ENCODE results near the gene GDPD5.

The GDPD5 gene

DNA sequence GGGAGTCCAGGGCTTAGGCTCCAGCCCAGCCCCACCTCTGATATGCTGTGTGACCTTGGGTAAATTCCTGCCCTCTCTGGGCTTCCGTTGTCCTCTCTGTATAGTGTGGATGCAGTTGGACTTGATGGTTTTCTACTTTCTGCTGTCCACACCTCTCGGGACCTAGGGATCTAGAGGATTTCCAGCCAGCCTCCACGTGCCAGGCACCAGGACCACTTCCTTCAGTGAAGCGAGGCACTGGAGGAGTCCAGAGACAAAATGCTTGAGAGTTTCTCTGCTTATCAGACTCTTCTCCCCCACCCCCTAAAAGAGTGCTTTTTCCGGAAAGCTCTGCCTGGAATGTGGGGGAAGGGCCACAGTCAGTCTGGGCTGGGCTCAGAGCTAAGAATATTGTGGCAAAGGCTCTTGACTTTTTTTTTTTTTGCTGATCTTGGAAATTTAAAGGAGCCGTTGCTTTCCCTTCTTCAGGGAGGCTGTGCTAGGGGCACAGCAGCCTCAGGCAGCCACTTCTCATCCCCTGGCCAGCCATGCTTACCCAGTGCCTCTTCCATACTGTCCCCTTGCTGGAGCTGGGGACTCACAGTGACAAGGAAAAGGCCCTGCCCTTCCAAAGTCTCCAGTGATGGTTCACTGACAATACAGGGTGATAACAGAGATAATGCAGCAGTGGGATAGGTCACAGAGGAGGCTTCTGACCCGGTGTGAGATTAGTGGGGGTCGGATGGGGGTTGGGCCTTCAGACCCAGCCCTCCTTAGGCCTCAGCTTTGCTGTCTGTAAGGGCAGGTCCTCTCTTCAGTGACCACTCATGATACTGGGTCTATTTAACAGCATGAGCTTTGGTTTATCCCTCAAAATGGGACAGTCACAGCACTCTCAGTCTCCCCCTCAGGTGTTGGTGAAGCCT is 33.5 kb upstream of the GDPD5 start:
- no peak for DNase-seq

DNA sequence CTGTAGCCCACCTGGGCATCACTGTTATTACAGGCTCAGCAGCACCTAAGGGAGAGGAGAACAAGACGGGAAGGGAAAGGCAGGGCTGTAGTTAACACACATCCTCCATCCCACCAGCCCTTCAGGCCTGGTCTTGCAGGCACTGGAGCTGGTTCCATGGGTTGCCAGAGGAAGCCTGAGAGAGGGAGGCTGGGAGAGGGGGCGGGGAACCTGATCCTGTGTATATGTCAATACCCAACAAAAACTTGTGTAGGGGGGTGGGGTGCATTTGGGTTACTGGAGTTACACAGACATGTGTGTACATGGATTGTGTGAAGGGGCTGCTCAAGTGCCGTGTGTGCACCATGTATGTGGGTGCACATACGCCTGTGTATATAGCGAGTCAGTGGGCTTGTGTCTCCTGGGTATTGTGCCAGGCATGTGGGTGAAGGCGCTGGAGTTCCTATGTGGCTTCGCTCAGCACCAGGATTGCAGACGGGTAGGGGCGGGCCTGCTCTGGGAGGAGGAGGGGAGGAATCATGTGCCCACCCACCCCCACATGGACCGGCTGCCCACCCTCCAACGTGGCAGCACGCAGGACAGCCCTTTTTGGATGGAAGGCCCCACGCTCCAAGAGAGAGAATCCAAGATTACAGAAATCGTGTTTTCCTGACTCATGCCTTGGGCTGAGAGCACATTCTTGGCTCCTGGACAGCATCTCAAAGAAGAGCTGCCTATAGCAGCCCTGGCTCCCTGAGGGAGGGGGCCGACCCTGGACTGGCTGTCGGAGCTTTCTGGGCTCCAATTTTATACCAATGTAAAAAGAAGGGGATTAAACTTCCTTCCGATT is 32.1 kb upstream of the GDPD5 start:
- DNase-seq: no peak

DNA sequence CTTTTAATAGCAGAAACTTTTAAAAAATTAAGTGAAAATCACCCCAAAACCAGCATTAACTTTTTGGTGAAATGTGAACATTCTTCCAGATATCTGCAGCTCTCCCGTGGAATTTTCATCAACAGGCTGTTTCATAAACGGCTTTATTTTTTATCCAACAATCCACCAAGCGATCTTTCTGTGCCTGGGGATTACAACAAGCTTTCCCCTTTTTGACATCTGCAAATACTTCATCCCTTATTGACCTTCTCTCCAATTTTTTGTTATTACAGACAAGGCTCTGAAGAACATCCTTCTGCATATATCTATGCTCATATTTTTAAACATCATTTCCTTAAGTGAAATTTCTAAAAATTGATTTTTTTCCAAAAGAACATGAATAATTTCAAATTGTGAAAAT is 30.5 kb upstream of the GDPD5 start:
- DNase-seq: no peak

DNA sequence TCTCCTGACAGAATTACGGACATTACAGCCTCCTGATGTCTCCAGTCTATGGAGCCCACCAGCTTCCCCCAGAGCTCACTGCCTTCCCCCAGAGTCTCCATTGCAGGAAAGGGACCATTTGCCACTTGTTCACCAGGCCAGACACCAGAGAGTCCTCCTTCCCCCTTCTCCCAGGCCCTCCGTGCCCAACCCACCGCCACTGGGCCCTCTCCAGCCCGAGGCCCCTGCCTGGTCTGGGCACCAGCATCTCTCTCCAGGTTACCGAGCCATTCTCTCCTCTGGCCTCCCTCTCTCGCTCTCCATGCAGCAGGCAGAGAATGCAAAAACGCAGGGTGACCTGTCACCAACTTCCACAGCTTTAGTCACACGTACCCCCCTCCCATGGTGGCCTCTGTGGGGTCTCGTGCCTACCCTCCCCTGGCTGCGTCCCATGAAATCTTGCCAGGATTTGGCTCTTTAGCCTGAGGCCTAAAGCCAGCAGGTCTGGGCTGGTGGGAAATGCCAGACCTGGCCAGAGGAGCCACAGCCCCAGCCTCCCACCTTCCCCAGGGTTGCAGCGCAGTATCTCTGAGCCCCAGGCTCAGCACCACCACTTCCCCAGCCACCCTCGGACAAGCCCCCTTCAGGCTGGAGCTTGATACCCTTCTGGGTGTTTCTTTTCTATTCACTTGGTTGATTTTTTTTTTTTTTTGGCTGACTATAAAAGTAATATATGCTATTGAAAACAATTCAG is 29.5 kb upstream of the GDPD5 start:
- no peak for DNase-seq

DNA sequence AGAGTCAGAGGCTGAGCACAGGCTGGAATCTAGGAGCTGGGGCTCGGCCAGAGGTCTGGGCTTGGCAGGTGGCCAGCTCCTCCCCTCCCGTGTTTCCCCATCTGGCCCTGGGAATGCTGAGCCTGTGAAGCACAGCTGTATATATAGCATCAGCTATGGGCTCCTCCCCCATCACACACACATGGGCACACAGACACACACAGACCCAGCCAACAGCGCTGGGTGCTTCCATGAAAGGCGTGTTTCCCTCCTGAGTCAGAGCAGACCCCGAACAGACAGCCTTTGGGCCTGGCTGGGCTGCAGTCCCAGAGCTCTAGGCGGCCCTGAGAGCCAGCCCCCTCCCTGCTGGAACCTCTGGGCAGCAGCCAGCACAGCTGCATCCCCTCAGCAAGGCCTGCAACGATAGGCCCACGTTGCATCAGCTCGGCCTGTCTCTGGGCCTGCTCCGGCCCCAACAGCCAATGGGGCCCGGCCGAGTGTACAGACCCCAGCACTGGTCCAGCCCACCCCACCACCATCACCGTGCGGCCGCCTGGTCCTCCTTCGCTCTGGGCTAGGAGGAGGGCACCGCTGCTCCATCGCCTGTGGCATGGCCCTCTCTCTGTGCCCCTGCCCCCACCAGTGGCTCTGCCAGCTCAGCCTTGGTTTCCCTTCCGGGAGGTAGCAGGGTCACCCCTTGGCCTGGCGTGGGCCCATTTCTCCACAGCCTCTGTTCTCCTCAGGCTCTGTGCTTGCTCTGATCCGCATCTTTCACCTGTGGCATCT is 28.7 kb upstream of the GDPD5 start:
- DNase-seq: peak; percentile 71

DNA sequence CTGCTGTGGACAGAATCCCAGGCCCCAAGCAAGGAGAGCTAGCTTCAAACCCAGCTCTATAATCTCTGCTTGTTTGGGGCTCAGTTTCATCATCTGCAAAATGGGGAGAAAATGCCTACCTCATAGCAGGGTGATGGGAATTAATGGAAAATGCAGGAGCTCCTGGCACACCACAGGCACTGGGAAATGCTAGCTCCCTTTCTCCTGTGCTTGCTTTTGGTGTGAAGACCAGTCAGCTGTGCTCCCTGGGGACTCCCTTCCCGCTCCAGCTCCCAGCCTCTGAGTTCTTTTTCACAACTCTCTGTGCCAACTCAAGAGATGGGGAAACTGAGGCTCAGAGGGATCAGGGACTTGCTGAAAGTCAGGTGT is 28.1 kb upstream of the GDPD5 start:
- DNase-seq: no peak

DNA sequence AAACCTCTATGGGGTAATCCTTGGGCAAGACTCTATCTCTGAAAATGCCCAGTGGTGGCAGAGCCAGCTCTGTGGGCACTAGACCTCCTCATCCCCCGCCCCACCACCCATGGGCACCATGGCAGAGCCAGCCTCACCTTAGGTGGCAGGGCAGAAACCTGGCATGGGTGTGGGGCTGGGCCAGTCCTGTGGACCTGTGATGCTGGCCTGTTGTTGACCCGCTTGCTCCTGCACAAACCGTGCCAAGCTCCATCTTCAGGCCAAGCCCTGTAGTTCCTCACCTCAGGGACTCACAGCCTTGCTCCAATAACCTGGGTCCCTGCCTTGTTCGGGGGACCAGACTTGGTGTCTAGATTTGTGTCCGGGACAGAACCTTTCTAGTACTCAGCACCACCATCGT is 27.4 kb upstream of the GDPD5 start:
- DNase-seq: no peak

DNA sequence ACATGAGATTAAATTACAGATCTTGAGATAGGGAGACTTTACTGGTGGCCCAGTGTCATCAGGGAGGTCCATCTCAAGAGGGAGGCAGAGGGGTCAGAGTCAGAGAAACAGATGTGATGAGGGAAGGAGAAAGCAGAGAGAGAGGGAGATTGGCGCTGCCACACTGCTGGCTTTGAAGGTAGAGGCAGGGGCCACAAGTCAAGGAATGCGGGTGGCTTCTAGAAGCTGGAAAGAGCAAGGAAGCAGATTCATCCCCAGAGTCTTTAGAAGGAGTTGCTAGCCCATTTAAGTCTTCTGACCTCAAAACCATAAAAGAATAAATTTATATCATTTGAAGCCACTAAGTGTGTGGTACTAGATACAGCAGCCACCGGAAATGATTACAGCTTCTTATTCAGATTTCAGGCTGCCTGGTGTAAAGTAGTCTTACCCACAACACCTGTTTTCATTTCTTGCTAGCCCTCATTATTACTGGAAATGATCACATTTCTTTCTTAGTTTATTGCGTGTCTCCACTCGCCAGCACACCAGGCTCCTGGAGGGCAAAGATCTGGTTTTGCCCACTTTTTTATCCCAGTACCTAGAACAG is 23.7 kb upstream of the GDPD5 start:
- DNase-seq: no peak

DNA sequence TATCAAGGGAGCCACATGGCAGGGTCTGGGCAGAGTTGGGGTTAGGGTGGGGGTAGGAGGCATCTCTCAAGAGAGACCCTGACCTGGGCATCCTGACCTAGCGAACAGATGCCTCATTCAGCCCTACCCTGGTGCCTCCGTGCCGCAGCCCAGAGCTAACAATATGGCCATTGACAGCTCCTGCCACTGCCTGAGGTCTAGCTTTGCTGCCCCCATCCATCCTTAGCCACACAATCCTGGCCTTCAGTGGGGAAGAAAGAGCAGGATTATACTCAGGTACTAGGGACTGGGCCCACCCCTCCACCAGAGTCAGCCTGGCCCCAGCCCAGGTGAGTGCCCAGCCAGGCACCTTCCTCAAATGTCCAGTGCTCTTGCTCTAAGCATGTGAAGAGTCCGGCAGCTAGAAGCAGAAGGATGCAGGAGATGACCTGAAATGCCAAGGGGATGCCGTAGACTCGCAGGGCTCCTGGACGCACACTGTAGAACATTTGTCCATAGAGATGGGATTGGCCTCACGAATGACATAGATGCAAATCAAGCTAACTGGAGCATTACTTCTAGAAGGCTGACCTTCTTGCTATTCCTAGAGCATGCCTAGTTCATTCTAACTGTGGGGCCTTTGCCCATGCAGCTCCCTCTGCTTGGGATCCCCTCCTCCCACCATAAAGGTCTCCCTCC is 23.0 kb upstream of the GDPD5 start:
- DNase-seq: no peak

DNA sequence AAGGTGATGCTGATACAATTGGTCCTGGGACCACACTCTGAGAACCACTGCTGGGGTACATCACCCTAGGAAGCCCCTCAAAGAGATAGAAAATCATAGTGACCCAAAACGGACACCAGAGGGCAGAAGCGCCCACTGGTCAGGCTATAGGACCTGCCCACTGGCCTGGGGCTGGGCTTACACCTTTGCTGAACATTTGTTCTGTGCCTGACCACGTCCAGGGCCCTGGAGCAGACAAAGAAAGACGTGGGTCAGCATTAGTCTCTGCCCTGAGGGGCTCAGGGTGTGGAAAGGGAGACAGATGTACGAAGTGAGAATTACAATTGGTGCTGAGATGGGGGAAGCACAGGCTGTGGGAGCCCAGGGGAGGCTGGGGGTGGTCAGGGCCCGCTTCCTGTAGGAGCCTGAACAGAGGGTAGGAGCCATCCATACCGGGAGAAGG is 21.9 kb upstream of the GDPD5 start:
- peak; percentile 49 for DNase-seq

DNA sequence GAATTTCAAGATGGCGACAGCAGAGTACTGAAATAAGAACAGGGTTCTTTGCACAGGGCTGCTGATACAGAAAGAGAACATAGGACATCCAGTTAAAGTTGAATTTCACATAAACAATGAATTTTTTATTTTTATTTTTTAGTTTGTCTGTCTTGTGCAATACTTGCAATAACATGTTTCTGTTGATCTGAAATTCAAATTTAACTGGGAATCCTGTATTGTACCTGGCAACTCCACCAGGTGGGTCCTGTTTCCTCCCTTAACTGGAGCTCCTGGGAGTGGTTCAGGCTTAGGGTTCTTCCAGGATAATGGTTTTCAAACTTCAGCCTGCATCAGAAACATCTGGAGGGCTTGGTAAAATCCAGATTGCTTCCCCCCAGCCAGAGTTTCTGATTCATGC is 21.4 kb upstream of the GDPD5 start:
- no peak for DNase-seq

DNA sequence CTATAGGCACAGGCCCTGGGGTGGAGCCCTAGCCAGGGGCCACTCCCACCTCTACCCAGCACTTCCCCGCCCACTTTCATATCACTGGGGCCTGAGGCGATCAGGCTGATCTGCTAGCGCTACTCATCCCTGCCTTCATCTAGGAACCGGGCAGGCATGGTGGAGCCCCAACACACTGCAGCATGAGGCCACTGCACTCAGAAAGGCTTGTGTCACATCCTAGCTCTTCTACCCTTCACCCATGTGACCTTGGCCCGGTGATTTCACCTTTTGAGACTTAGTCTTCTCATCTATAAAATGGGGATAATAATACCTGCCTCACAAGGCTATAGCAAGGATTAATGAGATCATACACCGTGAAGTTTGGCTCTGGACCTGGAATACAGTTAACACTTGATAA is 18.1 kb upstream of the GDPD5 start:
- no peak for DNase-seq

DNA sequence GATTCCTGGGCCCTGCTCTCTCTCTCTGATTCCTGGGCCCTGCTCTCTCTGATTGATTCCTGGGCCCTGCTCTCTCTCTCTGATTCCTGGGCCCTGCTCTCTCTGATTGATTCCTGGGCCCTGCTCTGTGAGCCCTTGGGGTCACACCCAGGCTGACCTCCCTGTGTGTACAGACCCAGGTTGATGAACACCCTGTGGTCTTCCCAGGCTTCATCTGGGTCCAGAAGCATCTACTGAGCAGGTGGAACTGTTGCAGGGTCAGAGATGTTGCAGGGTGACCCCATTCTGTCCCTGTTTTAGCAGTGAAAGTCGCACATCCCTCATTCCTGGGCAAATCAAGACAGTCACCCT is 16.3 kb upstream of the GDPD5 start:
- DNase-seq: no peak

DNA sequence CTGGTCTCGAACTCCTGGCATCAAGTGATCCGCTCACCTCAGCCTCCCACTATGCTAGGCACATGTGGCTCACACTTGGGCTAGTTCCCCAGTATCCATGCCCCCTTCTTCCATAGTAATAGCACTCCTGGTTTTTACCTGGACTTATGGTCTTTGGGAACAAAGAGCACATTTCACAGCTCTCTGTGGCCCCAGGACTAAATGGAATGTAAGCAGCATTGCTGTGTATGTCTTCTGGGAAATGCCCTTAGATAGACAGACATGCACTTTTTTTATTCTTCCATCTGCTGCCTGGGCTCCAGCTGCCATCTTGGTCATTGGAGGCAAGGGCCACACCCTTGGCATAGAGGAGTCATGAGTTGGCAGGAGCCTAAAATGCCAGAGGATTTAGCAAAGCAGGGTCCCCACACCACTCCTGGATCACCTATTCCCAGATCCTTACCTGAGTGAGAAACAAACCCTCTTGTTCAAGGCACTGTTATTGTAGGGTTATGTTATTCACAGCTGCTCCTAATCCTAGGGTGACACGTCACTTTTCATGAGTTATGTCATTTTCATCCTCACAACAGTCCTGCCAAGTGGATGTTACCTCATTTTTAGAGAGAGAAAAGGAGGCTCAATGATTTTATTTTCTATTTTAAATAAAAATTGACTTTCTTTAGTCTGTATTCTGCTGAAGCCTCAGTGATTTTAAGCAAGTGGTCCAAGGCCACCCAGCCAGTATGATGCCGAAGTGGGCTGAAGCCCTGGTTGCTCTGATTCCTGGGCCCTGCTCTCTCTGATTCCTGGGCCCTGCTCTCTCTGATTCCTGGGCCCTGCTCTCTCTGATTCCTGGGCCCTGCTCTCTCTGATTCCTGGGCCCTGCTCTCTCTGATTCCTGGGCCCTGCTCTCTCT is 15.7 kb upstream of the GDPD5 start:
- DNase-seq: no peak

DNA sequence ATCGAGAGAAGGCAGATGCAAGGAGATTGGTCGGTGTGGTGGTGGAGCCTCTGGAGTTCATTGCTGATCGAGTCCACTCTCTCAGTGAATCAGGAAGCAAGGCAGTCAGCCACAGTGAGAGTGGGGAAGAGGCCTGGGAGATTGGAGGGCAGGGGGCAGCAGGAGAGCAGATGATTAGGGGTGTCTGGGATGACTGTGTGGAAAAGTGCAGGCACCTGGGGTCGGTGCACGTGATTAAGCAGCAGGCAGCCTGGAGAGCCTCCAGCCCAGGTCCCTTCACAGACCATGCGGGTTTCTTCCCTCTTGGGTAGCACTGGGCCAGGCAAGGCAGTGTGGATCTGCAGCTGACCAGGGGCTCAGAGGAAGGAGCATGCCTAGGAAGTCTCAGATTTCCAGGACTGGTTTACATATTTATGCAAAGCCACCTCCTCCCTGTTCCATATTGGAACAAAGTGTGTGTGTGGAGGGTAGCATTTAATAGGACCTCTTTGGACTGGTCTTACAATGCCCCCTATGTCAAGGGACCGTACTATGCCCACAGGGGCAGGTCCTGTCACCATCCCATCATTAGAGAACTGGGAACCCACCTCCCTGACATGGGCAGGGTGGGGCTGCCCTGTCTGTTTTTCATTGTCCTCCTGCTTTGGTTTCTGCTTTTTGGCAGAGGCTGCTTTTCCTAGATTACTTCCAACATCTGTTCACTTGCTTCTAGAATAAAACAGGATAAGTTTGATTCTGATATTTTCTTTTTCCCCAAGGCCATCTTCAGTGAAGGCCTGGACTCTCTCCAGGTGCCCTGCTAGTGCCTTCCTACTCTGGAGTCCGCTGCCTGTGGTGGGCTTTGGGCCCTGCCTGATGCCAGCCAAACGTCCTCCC is 14.0 kb upstream of the GDPD5 start:
- DNase-seq: no peak

DNA sequence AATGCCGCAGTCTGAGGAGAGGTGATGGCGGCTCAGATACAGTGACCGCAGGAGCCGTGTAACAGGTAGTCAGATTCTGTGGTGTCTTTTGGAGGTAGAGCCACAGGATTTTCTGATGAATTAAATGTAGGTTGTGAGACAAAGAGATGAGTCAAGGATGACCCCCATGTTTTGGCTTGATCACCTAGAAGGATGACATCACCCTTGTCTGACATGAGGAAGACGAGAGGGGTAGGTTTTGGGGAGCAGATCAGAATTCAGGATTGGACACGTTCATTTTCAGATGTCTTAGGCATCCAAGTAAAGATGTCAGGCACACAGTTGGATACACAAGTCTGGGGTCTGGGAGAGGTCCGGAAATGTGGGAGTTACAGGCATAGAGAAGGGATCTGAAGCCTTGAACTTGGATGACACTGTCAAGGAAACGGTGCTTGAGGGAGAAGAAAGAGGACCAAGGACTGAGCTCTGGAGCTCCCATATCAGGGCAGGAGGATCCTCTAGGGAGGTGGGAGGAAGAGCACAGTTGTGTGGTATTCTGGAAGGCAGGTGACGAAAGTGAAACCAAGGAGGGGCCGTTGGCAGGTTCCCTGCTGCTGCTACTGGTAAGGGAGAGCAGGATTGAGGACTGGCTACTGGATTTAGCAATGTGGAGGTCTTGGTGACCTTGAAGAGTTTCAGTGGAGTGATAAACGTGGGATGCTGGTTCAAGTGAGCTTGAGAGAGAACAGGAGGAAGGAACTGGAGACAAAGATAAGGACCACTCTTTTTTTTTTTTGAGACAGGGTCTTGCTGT is 12.6 kb upstream of the GDPD5 start:
- DNase-seq: no peak

DNA sequence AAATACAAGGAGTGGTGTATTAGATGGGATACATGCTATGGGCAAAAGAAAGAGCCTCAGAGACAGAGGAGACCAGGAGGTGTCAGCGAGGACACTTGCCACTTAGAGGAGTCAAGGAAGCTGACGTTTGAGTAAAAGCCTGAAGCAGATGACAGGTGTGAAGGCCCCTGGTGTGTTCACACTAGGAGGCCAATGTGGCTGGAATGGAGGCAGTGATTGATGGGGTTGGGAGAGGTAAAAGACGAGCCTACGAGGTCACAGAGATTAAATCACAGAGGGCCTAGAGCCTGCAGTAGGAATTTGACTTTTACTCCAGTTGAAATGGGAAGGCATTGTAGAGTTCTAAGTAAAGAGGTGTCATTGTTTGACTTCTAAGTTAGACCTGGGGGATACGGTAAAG is 12.0 kb upstream of the GDPD5 start:
- no peak for DNase-seq

DNA sequence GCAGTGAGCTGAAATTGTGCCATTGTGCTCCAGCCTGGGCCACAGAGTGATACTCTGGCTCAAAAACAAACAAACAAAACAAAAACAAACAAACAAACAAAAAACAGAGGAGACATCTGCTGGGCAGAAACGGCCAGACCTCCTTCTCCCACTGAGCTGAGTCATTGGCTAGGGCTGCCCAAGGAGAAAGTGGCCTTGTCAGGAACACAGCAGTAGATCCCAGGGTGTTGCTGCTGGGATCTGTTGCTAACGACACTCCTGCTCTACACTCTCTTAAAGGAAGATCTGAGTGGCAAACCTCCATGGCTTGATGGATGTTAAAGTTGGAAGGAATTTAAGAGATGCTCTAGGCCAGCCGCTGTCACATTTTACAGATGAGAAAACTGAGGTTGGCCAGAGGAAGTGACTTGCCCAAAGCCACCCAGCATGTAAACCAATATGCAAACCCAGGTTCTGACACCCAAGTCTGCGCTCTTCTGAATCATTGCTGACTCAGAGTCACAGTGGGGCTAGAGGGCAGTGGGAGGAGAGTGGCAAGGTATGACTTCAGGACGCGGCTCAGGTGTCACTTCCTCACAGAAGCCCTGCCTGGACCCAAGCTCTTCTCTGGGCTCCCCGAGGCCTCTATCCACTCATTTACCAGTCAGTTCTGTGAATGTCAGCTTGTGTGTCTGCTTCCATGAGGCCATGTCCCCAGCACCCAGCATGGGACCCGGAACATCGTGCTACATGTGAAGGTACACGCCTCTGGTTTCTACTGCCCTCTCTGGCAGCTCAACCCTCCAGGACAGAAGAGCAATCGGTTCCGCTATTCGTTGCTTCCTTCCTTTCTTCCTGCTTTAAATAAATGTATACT is 11.3 kb upstream of the GDPD5 start:
- DNase-seq: no peak
